Measurements from ENCODE around the gene NSD2. TPM values are rescaled to one million over a fixed set of nuclear protein-coding genes. Genes with fewer than 3 reads are reported as not detected.

The NSD2 gene
- total RNA-seq, 4 donors from 2014 or later: 17.3 to 23.6 (median 19.4) TPM

- TF ChIP-seq CTCF (IDR thresholded peaks at IDR 0.05) (no peak), POLR2A (IDR thresholded peaks at IDR 0.05) (no peak)
- H3K4me3 ChIP-seq (ENCODE audit: low read depth, poor library complexity, severe bottlenecking): no peak overlapping the region
- DNase-seq (ENCODE audit: low spot score in 2 of 2): no peak
- intact Hi-C loops (cut with DNase I; ENCODE audit: low total_unique reads): no loop called here
- 91 to 95% methylated on average over 2 of the region's 2 CpGs for WGBS, 2 donors
Observed at GRCh38 chr4:1846580-1846979, 24.6 kb upstream of the NSD2 start.

- TF ChIP-seq POLR2A (IDR thresholded peaks at IDR 0.05): no peak
- no peak for TF ChIP-seq CTCF (IDR thresholded peaks at IDR 0.05)
- no peak overlapping the region for H3K4me3 ChIP-seq (ENCODE audit: low read depth, poor library complexity, severe bottlenecking)
- intact Hi-C loops (cut with DNase I; ENCODE audit: low total_unique reads): no loop called here
- 83 to 90% methylated on average over 10 of the region's 10 CpGs for WGBS, 2 donors
- DNase-seq (ENCODE audit: low spot score in 2 of 2): no peak
Observed at GRCh38 chr4:1850276-1850675, 20.9 kb upstream of the NSD2 start.

- DNase-seq (ENCODE audit: low spot score in 2 of 2): no peak
- no peak overlapping the region for H3K4me3 ChIP-seq (ENCODE audit: low read depth, poor library complexity, severe bottlenecking)
- TF ChIP-seq POLR2A (IDR thresholded peaks at IDR 0.05): no peak
- no peak for TF ChIP-seq CTCF (IDR thresholded peaks at IDR 0.05)
- 81 to 85% methylated on average over 11 of the region's 11 CpGs for WGBS, 2 donors
- intact Hi-C loops (cut with DNase I; ENCODE audit: low total_unique reads): no loop called here
Observed at GRCh38 chr4:1851160-1851559, 20.0 kb upstream of the NSD2 start.

GRCh38 chr4:1851575-1852410 is 19.4 kb upstream of the NSD2 start:
- H3K4me3 ChIP-seq (ENCODE audit: low read depth, poor library complexity, severe bottlenecking): no peak overlapping the region
- intact Hi-C loops (cut with DNase I; ENCODE audit: low total_unique reads): no loop called here
- WGBS, 2 donors: 66 to 75% methylated on average over 16 of the region's 16 CpGs
- TF ChIP-seq POLR2A (IDR thresholded peaks at IDR 0.05) (no peak), CTCF (IDR thresholded peaks at IDR 0.05) (no peak)
- DNase-seq (ENCODE audit: low spot score in 2 of 2): no peak

GRCh38 chr4:1852904-1853623 is 18.1 kb upstream of the NSD2 start:
- 67 to 81% methylated on average over 9 of the region's 9 CpGs for whole genome bisulfite sequencing, 2 donors
- DNase-seq (ENCODE audit: low spot score in 2 of 2): no peak
- intact Hi-C loops (cut with DNase I; ENCODE audit: low total_unique reads): no loop called here
- no peak overlapping the region for H3K4me3 ChIP-seq (ENCODE audit: low read depth, poor library complexity, severe bottlenecking)
- TF ChIP-seq CTCF (IDR thresholded peaks at IDR 0.05): no peak
- no peak for TF ChIP-seq POLR2A (IDR thresholded peaks at IDR 0.05)
